Astrocyte of the cerebellum (primary cell): Measurements from ENCODE around the gene SLC6A8.
"Not testable (repeated sequence)": the region's sequence is repeated elsewhere in the genome, so short reads cannot be mapped to it uniquely, and the experiment has no call there.

ENCODE experiments used
- DNase-seq: peaks from one replicate; pipeline ENCODE4 v3.0.0-alpha.2; 2011; ENCODE audit warnings: low read depth
- H3K4me3 ChIP-seq: 2 replicates; pipeline ENCODE4 v1.5.1; 2011; ENCODE audit warnings: mild to moderate bottlenecking, low read depth, low read length, moderate library complexity
- CTCF ChIP-seq: IDR thresholded peaks from 2 replicates; pipeline ENCODE4 v1.5.1; 2012; ENCODE audit warnings: low read length, low read depth, moderate library complexity, mild to moderate bottlenecking; ENCODE audit errors: missing control alignments
- in situ Hi-C: cut with HindIII; loops from 2 replicates; pipeline ENCODE4 v1.10.0; 2017; ENCODE audit warnings: low sequenced_read_pairs

SLC6A8 gene

GRCh38 chrX:153689654-153690465 lies 2.1 kb downstream of the SLC6A8 start:
- in situ Hi-C loops: no loop called here
- DNase-seq: no peak
- H3K4me3 ChIP-seq: peak overlapping the region; percentile 25
- peak; percentile 30 for TF ChIP-seq CTCF

GRCh38 chrX:153690466-153690865 lies 2.7 kb downstream of the SLC6A8 start:
- no peak for DNase-seq
- in situ Hi-C loops: no loop called here
- H3K4me3 ChIP-seq: no peak overlapping the region
- TF ChIP-seq CTCF: no peak

GRCh38 chrX:153691032-153691827 lies 3.5 kb downstream of the SLC6A8 start:
- DNase-seq, H3K4me3 ChIP-seq, in situ Hi-C loops: not testable (repeated sequence)

- no peak for DNase-seq
- TF ChIP-seq CTCF: no peak
- no peak overlapping the region for H3K4me3 ChIP-seq
- in situ Hi-C loops: no loop called here
Measured at GRCh38 chrX:153692003-153692402, 4.3 kb downstream of the SLC6A8 start.

- H3K4me3 ChIP-seq: no peak overlapping the region
- DNase-seq: no peak
- in situ Hi-C loops: no loop called here
- TF ChIP-seq CTCF: no peak
Measured at GRCh38 chrX:153692611-153693156, 5.0 kb downstream of the SLC6A8 start.

- no peak for DNase-seq
- H3K4me3 ChIP-seq: no peak overlapping the region
- in situ Hi-C loops: no loop called here
- no peak for TF ChIP-seq CTCF
Measured at GRCh38 chrX:153693216-153694086, 5.7 kb downstream of the SLC6A8 start.

GRCh38 chrX:153694256-153694655 lies 6.5 kb downstream of the SLC6A8 start:
- DNase-seq, in situ Hi-C loops, H3K4me3 ChIP-seq: not testable (repeated sequence)
